Amygdala (tissue), 56 donors: ENCODE results near the gene LRP10.

Experiments used
- DNase-seq, 56 donors: peaks; one replicate each; lab custom pipeline; 2025; lab: John Stamatoyannopoulos, UW

LRP10 gene

DNA sequence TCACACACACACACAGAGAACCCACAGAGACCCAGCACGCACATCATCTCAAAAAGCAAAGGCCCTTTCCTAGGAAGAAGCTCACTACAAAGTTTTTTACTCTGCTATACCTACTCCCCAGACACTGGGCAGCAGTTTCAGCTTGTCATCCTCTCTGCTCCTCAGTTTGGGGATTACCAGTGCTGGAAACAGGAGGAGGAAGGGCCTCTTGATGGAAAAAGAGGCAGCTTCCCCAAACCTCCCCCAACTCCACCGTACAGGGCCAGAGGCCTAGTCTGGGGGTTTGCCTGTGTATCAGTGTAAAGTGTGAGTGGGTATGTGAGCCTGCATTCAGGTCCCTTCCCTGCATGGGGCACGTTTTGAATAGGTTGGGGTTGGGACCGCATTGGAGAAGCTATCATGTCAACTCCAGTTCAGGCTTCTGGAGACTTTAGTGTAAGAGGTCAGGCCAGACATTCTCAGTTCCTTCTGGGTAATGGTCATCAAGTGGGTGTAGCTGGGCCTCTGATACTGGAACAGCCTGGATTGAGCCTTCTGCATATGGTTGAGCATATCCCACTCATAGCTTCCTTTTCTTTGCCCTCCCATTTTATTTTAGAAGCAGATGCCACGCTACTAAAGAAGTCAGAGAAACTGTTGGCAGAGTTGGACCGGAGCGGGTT is 12.7 kb downstream of the LRP10 start:
- DNase-seq = peak in 1 of 56 donors; percentile 8

DNA sequence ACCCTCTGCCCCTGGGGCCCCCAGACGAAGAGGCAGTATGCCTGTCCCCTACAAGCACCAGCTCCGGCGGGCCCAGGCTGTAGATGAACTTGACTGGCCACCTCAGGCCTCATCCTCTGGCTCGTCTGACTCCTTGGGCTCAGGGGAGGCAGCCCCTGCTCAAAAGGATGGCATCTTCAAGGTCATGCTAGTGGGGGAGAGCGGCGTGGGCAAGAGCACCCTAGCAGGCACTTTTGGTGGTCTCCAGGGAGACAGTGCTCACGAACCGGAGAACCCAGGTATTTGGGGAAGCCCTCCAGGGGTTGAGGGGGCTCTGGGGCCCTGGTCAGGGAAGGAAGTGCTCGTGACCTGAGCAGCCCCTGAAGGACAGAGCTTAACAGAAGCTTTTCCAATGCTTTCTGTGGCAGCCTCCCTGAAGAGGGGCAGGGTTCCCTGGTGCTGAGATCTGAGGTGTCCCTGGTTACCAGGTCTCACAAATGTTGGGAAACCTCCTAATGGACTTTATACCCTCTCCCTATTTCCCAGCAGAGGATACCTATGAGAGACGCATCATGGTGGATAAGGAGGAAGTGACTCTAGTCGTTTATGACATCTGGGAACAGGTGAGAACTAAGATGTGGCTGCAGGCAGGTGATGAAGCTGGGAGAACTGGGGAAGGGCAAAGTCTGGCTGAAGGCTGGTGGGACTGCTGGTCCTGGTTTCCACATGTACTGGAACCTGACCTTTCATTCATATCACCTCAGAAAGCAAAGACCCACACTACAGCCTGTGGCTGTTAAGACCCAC is 13.4 kb downstream of the LRP10 start:
- DNase-seq = no peak

DNA sequence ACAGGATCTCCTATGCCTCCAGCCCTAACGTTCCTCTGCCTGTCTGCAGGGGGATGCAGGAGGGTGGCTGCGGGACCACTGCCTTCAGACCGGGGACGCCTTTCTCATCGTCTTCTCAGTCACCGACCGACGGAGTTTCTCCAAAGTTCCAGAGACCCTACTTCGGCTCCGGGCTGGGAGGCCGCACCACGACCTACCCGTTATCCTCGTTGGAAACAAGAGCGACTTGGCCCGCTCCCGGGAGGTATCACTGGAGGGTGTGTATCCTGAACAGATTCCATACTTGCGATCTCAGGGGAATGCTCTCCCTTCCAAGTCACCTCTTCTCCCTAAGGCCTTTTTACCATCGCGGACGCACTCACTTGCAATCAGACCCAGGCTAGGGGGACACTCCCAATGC is 14.4 kb downstream of the LRP10 start:
- no peak for DNase-seq

DNA sequence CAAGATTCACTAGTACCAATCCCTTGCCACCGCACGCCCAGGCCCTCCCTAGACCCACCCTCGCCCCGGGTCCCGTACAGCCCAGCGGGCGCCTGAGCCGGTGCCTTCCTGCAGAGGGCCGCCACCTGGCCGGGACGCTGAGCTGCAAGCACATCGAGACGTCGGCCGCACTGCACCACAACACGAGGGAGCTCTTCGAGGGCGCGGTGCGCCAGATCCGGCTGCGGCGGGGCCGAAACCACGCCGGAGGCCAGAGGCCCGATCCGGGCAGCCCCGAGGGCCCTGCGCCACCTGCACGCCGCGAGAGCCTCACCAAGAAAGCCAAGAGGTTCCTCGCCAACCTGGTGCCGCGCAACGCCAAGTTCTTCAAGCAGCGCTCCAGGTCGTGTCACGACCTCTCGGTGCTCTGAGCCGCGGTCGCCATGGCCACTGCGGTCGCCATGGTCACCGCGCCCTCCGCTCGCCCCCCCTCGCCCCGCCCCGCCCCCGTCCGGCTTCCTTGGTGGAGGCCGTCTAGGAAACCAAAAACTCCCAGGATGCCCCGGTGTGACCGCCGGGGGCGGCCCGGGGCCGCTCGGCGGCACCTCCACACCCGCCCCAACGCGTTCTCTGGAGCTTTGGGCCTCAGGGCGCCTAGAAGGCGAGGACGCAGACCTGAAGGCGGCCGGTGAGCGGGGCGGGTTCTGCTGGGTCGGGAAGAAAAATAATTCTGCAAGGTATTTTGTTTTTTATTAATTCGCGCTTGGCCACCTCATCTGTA is 15.1 kb downstream of the LRP10 start:
- peak in 19 of 56 donors; percentile 6 to 48 (median 21) for DNase-seq

DNA sequence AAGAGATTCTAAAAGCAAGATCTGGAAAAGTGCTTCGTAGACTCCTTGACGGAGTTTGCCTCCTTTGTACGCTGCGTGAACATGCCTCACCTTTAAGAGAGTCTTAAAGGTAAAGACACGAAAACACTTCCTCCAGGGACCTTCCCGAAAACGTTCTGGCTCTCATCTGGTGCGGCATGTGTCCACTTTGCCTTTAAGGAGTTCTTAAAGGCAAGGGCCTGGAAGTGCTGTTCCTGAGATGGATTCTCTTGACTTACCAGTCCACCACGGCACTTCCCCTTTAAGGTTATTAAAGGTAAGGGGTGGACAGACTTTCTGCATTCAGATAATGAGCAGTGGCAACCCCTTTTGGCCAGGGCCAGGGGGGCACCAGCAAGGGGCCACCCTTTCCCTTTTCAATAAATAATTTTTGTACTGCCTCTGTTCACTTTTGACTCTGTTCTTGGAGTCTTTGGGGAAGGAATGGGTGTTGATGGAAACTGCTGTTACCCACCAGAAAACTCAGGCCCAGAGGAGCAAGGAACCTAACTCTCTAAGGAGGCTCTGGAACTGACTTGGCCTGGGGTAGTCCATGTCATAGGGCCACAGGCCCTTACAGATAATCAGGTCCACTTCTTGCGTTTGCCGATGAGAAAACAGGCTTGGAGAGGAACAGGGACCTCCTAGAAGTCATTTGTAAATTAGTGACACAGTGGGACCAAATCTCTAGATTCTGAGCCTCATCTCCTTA is 15.9 kb downstream of the LRP10 start:
- no peak for DNase-seq

DNA sequence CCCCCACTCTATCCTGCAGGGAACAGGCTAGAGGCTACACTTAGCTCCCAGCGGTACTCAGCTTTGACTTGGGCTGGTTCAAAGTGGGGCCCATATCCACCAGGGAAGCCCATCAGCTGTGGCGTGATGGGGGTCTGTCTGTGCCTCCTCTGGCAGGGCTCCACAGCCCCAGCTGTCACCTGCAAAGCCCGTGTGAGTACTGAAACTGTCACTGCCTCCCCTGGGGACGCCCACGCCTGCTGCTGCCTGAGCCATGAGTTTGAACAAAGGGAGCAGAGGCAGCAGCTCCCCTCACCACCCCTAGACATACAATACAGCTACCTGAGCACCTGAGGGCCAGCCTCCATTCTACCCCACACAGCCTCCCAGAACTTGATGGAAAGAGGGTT is 16.4 kb downstream of the LRP10 start:
- no peak for DNase-seq

DNA sequence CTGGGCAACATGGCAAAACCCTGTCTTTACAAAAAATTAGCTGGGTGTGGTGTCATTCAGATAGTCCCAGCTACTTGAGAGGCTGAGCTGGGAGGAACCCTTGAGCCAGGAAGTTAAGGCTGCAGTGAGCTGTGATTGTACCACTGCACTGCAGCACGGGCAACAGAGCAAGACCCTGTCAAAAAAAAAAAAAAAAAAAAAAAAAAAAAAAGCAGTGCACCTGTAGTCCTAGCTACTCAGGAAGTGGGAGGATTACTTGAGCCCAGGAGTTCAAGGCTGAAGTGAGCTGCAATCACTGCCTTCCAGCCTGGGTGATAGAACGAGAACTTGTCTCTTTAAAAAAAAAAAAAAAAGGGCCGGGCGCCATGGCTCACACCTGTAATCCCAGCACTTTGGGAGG is 17.1 kb downstream of the LRP10 start:
- DNase-seq = no peak

DNA sequence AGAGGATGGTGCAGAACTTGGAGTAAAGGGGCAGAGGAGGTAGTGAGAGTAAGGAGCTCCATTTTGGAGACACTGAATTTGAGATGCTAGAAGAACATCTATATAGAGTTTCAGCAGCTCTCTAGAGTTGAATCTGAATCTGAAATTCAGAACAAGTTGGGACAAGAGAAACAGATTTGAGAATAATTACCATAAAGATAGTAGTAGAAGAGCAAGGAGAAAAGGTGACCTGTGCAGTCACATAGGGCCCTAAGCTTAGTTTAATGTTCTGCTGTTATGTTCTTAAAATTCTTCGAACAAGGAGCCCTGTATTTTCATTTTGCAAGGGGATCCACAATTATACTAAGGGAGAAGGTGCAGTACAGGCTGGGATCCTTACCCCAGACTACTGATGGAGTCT is 18.9 kb downstream of the LRP10 start:
- no peak for DNase-seq

DNA sequence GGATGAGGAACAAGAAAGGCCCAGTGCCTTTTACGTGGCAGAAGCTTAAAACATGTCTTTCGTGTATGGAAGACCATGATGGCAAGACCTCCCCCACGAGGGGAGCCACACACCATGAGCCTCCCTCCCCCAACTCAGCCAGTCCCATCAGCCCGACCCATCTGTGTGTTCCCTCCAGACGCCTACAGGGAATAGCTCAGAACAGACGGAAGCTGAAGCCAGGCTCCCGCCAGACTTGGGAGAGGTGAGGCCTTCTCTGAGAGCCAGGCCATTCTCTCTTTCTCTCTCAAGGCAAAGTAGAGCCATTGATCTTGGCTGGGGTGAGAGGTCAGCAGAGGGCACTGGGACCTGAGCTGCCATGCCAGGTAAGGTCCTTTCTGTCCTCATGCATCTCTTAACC is 20.9 kb downstream of the LRP10 start:
- DNase-seq = no peak

DNA sequence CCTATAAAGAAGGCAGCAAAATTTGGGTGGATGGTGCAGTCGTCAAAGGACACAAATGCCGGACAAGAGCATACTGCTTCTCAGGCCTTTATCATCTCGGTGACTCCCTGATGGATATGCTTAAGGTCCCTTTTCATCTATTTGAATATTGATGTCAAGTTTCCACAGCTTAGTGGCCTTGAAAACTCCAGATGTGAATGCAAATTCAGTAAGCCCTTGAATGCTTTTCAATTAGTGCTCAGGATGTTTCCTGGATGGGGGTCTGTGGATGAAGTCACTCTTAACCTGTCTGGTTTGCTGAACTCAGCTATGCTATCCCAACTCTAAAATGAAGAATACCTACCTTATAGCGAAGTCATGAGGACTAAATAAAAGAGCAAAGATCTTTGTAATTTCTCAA is 22.2 kb downstream of the LRP10 start:
- DNase-seq = no peak

DNA sequence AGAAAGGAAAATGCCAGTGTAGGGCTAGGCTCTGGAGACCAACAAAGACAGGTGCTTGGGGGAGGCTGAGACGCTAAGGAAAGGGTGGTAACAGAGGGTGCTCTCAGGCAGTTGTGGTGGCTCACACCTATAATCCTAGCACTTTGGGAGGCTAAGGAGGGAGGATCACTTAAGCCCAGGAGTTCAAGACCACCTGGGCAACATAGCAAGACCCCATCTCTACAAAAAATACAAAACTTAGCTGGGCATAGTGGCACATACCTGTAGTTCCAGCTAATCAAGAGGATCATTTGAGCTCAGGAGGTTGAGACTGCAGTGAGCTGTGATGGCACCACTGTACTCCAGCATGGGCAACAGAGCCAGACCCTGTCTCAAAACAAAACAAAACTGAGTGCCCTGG is 23.9 kb downstream of the LRP10 start:
- DNase-seq = no peak

DNA sequence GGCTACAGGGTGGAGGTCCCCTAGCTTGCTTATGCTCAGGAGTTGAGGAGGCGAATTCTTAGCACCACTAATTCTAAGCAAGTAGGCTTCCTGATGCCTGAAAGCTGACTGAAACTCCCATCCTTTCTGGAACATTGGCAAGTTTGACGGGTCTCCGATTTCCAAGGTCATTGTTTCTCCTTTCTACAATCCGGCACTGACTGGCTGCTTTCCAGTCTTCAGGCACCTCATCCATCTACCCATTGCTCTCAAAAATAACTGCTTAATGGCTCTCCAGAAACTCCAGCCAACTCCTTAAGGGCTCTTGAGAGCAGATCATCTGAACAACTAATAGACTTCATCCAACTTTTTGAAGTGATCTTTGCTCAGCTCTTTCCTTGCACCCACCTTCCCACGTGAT is 24.8 kb downstream of the LRP10 start:
- peak in 1 of 56 donors; percentile 7 for DNase-seq

DNA sequence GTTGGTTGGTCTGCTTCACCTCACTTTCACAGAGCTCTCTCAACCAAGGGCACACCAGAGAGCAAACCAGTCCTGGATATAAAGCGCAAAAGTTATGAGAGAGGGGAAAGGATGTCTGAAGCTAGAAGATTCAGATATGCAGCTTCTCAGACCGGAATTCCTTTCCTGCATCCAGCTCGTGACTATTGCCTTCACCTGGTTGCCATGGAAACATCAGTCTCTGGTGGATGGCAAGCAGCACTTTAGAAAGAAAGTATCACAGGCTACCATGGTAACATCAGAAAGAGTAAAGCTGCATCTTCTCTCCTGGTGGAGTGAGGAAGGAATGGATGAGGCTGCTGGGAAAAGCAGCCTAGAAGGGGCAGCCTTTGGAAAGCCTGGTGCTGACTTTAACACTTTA is 25.2 kb downstream of the LRP10 start:
- no peak for DNase-seq

DNA sequence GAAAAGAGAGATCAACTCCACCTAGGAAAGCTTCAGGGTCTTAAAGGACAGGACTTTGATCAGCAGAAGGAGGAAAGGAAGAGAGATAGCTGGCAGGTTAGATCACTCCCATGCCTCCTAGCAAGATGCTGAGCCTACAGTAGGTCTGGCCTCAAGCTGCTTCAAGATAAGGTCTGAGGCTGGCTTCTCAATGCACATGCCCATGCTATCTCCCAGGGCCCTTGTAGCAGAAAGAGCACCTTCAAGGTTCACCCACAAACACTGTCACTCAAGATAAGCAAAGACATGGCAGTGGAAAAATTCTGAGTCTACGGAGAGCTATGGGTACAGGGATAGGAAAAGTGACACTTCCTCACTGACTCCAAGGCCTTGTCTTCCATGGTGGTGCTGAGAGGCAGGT is 25.8 kb downstream of the LRP10 start:
- DNase-seq = no peak

DNA sequence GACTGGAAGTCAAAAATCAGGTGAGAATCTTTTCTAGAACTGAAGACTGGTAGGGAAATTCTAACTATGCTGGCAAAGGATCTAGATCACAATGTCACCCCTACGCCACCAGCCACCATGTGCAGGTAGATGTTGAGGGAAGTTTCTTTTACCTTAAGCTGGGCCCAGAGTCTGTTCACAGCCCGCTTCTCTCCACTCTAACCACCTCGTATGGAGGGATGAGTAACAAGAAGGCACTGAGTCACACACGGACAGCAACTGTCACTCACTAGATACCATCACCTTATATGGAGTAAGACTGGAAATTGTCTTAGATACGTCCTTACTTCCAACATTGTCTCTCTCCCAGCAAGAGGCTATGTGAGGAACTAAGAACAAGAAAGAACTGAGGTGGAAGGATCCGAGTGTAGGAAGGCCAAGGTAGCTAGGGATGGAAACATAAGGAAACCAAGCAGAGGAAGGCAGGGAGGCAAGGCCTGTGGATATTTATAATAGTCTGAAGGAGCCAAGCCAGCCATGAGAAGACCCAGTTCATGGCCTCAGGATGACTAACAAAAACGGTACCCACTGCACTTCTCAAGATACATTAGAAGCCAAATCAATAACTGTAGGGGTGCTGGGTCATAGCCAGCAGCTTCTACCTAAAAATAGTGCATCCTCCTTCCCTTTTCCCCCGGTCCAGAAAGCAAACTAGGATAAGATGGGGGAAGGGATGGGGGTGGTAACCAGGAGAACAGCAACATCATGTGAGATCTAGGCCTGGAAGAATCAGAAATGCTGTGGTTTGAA is 27.0 kb downstream of the LRP10 start:
- no peak for DNase-seq

DNA sequence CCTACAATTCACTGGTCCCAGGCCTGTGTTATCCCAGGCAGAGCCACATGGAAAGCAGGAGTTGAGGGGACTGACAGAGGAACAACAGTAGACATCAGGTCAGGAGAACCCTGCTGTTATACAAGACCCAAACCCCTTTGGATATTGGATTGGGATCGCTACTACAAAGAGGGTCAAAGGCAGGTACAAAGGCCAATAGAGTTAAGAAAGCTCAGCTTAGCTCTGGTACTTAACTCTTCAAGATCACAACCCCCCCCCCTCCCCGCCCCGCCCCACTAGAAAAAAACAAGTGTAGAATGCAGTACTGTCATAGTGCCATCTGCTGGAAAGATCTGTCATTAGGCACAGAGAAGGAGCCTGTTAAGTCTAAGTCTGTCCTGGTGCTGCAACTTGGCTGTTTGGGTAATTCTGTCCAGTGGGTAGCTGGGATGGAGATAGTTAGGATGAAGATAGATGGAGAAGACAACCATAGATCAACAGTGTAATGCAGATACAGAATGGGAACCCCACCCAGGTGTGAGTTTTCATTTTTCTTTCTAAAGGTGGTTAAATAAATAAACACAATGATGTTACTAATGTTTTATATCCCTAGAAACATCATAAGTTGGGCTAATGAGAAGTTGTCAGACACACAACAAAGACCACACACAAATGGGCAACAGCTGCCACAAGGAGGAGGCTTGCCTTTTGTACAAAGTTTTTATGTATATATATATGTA is 28.7 kb downstream of the LRP10 start:
- peak in 10 of 56 donors; percentile 7 to 49 (median 18) for DNase-seq

DNA sequence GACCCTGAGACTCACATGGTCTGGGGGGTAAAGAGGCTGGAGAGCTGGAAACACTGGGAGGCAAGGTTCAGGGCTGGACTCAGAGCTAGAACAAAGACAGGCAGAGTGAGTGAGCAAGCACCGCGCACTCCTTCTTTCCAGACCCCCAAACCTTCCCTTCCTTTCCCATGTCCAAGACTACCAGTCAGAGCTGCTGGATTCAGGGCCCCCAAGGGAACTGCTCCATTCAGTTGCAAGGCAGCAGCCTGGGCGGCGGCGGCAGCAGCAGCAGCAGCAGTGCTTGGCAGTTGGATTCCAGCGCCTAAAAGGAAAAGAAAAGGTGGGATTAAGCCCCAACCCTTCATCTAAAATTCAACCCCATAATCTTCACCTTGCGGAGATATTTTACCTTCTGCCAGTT is 30.3 kb downstream of the LRP10 start:
- no peak for DNase-seq

DNA sequence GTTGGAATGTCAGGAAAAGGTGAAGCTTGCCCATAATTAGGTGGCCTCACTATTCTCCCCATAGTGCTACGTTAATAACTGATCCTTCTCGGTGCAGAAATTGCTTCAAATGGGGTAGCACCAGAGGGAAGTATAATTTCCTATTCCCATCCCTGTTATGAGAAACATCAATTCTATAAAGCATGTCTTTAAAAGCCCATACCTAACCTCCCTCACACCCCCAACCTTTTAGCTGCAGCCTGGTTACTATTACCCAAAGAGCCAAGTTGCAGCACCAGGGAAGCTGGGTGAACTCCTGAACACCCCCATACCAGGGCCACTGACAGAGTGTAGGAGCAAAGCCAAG is 32.2 kb downstream of the LRP10 start:
- DNase-seq = no peak

DNA sequence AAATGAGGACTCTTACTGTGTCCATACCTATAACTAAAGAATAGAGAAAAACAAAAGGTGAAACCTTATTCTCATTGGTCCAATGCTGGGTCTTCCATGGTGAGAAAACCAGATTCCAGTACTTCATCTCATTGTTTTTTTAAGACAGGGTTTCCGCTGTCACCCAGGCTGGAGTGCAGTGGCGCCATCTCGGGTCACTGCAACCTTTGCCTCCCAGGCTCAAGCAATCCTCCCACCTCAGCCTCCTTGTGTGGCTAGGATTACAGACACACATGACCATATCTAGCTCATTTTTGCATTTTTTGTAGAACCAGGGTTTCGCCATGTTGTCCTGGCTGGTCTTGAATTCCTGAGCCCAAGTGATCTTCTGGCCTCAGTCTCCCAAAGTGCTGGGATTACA is 34.1 kb downstream of the LRP10 start:
- no peak for DNase-seq

DNA sequence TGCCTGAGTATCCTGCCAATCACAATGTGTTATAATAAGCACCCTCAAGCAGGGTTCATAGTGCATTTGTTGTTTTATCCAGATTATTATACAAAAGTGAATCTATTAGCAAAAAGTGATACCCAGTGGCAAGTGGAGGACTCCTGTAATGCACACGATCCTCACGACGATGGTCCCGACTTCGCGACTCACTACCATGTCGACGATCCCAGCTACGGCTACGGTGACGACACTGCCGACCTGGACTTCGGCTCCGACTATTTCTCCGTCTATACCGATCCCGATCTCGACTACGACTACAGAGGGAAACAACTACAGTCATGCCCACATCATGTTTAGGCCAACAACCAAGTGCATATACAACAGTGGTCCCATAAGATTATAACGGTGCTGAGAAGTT is 34.5 kb downstream of the LRP10 start:
- DNase-seq = no peak
